Measurements from ENCODE around the gene IFT172. TPM values are rescaled to one million over a fixed set of nuclear protein-coding genes. Genes with fewer than 3 reads are reported as not detected.

The IFT172 gene
- total and polyA plus RNA-seq, 2 donors (not counting 1 experiment from before 2014, with no cell fraction given): 21.4 to 33.3 TPM

GRCh38 chr2:27428213-27428977 is 61.1 kb downstream of the IFT172 start, which contains the start of gene NRBP1:
Gene NRBP1, plus strand, starts transcription at chr2:27428631. Its CDS starts 4,643 bp downstream, at chr2:27433274.
- WGBS (ENCODE audit: insufficient coverage): under 1% methylated on average over 75 of the region's 75 CpGs
- Mint-ChIP-seq H3K4me1 (peaks cover 29% of the 10 kb centered on the region), H3K27me3 (no peaks in the 10 kb centered on the region), H3K9me3 (ENCODE audit: insufficient read depth) (no peaks in the 10 kb centered on the region), H3K4me3 (peak within 1 kb of the TSS; percentile 97), H3K27ac (peak within 1 kb of the TSS; percentile 97)
- Histone ChIP-seq H3K9ac (ENCODE audit: low read length) (peak within 1 kb of the TSS; percentile 98), H3K4me3 (ENCODE audit: control extremely low read depth in 1 of 5, extremely low read depth in 1 of 5, insufficient read depth in 1 of 5, low read depth in 2 of 5, low read length in 4 of 5) (peak within 1 kb of the TSS; percentile 68 to 98 (median 88)), H3K9me3 (ENCODE audit: control extremely low read depth in 1 of 3, control insufficient read depth in 2 of 3, insufficient read depth in 1 of 3, low read length in 2 of 3) (no peaks in the 10 kb centered on the region), H4K20me1 (ENCODE audit: control insufficient read depth, insufficient read depth, low read length, poor library complexity, severe bottlenecking) (peaks cover 44% of the 10 kb centered on the region), H3K4me2 (replicated peaks; ENCODE audit: low read depth, low read length, poor library complexity, severe bottlenecking) (peak within 1 kb of the TSS; percentile 96), H3K27me3 (replicated peaks in 1 of 4; ENCODE audit: control extremely low read depth in 1 of 4, control insufficient read depth in 3 of 4, insufficient read depth in 4 of 4, low read length in 3 of 4) (no peaks in the 10 kb centered on the region), H2AFZ (ENCODE audit: insufficient read depth, low read depth, low read length, poor library complexity, severe bottlenecking) (peak within 1 kb of the TSS; percentile 100), H3K27ac (ENCODE audit: low read length in 2 of 2) (peak within 1 kb of the TSS; percentile 82 to 86), H3K36me3 (replicated peaks in 1 of 2; ENCODE audit: control extremely low read depth in 1 of 2, control insufficient read depth in 1 of 2, extremely low read depth in 1 of 2, insufficient read depth in 2 of 2, low read length in 1 of 2) (peaks cover 0 to 5% of the 10 kb centered on the region in 2 experiments), H3K4me1 (ENCODE audit: control insufficient read depth in 2 of 2, insufficient read depth in 2 of 2, low read length in 2 of 2) (peaks cover 15 to 21% of the 10 kb centered on the region in 2 donors), H3K79me2 (ENCODE audit: control insufficient read depth, insufficient read depth, low read length) (peaks cover 45% of the 10 kb centered on the region)
- intact Hi-C loops (cut with micrococcal nuclease): loop anchor here (1.0 to 5.0 kb wide), 10 partner anchors 14 to 342 kb away; partner anchors contain the start of genes CCDC121, EIF2B4, GPN1 and GTF3C2
- ChIA-PET CTCF (interaction anchor here (1.4 to 5.0 kb wide), 6 partner anchors 12 to 59 kb away, joined by 3 to 31 read pairs (median 6); partner anchors contain the start of genes EIF2B4, PPM1G, SNX17 and ZNF513), POLR2A (interaction anchor here (0.8 to 3.5 kb wide), 6 partner anchors 13 to 377 kb away, joined by 3 to 28 read pairs (median 3); partner anchors contain the start of genes AGBL5, PPM1G and ZNF513)
- peak; percentile 95 for DNase-seq
- TF ChIP-seq EZH2 (IDR thresholded peaks at IDR 0.05; ENCODE audit: borderline replicate concordance, insufficient read depth, low read depth, low read length, poor library complexity, severe bottlenecking) (no peak), CTCF (IDR thresholded peaks at IDR 0.05) (no peak)
- peak; percentile 92 for ATAC-seq (ENCODE audit: low read depth)

All from B cell (primary cell).